ENCODE results near the gene RGS13. TPM values are rescaled to one million over a fixed set of nuclear protein-coding genes. Genes with fewer than 3 reads are reported as not detected.

The RGS13 gene
- total RNA-seq, 1 donor from 2014 or later = not detected

- Histone ChIP-seq H3K4me1 (no peaks in the 10 kb centered on the region), H3K4me3 (no peak overlapping the region), H3K9ac (no peak overlapping the region), H3K27ac (no peak overlapping the region), H3K27me3 (no peaks in the 10 kb centered on the region), H3K36me3 (no peaks in the 10 kb centered on the region), H3F3A (ENCODE audit: low read depth) (no peaks in the 10 kb centered on the region), H3K79me2 (ENCODE audit: low read depth) (no peaks in the 10 kb centered on the region), H4K20me1 (ENCODE audit: low read depth) (no peaks in the 10 kb centered on the region), H2AFZ (replicated peaks) (no peak overlapping the region), H3K9me3 (ENCODE audit: low read depth) (no peaks in the 10 kb centered on the region), H3K4me2 (no peak overlapping the region)
- Mint-ChIP-seq H3K4me1 (no peaks in the 10 kb centered on the region), H3K9me3 (no peaks in the 10 kb centered on the region), H3K27ac (no peak overlapping the region), H3K4me3 (no peak overlapping the region), H3K36me3 (no peaks in the 10 kb centered on the region), H3K27me3 (ENCODE audit: insufficient read depth, low read depth) (no peaks in the 10 kb centered on the region)
- TF ChIP-seq EZH2 (IDR thresholded peaks at IDR 0.05) = no peak
- no peak for TF ChIP-seq EZH2phosphoT487 (IDR thresholded peaks at IDR 0.05)
- TF ChIP-seq CTCF (IDR thresholded peaks at IDR 0.05) = no peak
- no peak for DNase-seq (ENCODE audit: low spot score)
These were observed 26.6 kb upstream of the RGS13 start for GRCh38 chr1:192609110-192610079.

- no peak for DNase-seq (ENCODE audit: low spot score)
- Histone ChIP-seq H3K9ac (no peak overlapping the region), H2AFZ (replicated peaks) (no peak overlapping the region), H3K27ac (no peak overlapping the region), H3K9me3 (ENCODE audit: low read depth) (no peaks in the 10 kb centered on the region), H3K36me3 (no peaks in the 10 kb centered on the region), H3F3A (ENCODE audit: low read depth) (no peaks in the 10 kb centered on the region), H4K20me1 (ENCODE audit: low read depth) (no peaks in the 10 kb centered on the region), H3K79me2 (ENCODE audit: low read depth) (no peaks in the 10 kb centered on the region), H3K4me1 (no peaks in the 10 kb centered on the region), H3K4me3 (no peak overlapping the region), H3K27me3 (no peaks in the 10 kb centered on the region), H3K4me2 (no peak overlapping the region)
- H3K4me1 Mint-ChIP-seq = no peaks in the 10 kb centered on the region
- H3K4me3 Mint-ChIP-seq = no peak overlapping the region
- no peaks in the 10 kb centered on the region for H3K36me3 Mint-ChIP-seq
- no peak overlapping the region for H3K27ac Mint-ChIP-seq
- H3K9me3 Mint-ChIP-seq = no peaks in the 10 kb centered on the region
- no peak for TF ChIP-seq EZH2 (IDR thresholded peaks at IDR 0.05)
- no peak for TF ChIP-seq EZH2phosphoT487 (IDR thresholded peaks at IDR 0.05)
- TF ChIP-seq CTCF (IDR thresholded peaks at IDR 0.05) = peak; percentile 65
- H3K27me3 Mint-ChIP-seq (ENCODE audit: insufficient read depth, low read depth) = no peaks in the 10 kb centered on the region
These were observed 25.6 kb upstream of the RGS13 start for GRCh38 chr1:192610112-192610889.

- no peak overlapping the region for H3K27ac Mint-ChIP-seq
- H3K9me3 Mint-ChIP-seq = no peaks in the 10 kb centered on the region
- no peaks in the 10 kb centered on the region for H3K4me1 Mint-ChIP-seq
- Histone ChIP-seq H3K27me3 (no peaks in the 10 kb centered on the region), H3K9me3 (ENCODE audit: low read depth) (no peaks in the 10 kb centered on the region), H3K4me1 (no peaks in the 10 kb centered on the region), H3K36me3 (no peaks in the 10 kb centered on the region), H3K9ac (no peak overlapping the region), H3K79me2 (ENCODE audit: low read depth) (no peaks in the 10 kb centered on the region), H3K27ac (no peak overlapping the region), H3F3A (ENCODE audit: low read depth) (no peaks in the 10 kb centered on the region), H2AFZ (replicated peaks) (no peak overlapping the region), H4K20me1 (ENCODE audit: low read depth) (no peaks in the 10 kb centered on the region), H3K4me3 (no peak overlapping the region), H3K4me2 (no peak overlapping the region)
- H3K36me3 Mint-ChIP-seq = no peaks in the 10 kb centered on the region
- no peak for DNase-seq (ENCODE audit: low spot score)
- TF ChIP-seq EZH2 (IDR thresholded peaks at IDR 0.05) (no peak), CTCF (IDR thresholded peaks at IDR 0.05) (no peak), EZH2phosphoT487 (IDR thresholded peaks at IDR 0.05) (no peak)
- H3K4me3 Mint-ChIP-seq = no peak overlapping the region
- no peaks in the 10 kb centered on the region for H3K27me3 Mint-ChIP-seq (ENCODE audit: insufficient read depth, low read depth)
These were observed 20.9 kb upstream of the RGS13 start for GRCh38 chr1:192615055-192615454.
